WTC11 (cell line): ENCODE data around the gene ZNF74. TPM values are rescaled to one million over a fixed set of nuclear protein-coding genes. Genes with fewer than 3 reads are reported as not detected.

Source experiments
- ATAC-seq: fragments of 200-7000 bp; cut with Tn5 transposase; 2 replicates; pipeline ENCODE4 v1.10.0; 2021; ENCODE audit warnings: mild to moderate bottlenecking, moderate library complexity
- CTCF ChIA-PET: fragments of 300-600 bp; sonication (Branson Sonifier 250); formaldehyde crosslinking; loops from one replicate; lab custom pipeline; 2021; ENCODE audit warnings: antibody characterized with exemption; lab: Charles Lee
- POLR2A ChIA-PET: fragments of 350-600 bp; sonication (Branson Sonifier 250); formaldehyde crosslinking; loops from one replicate; lab custom pipeline; 2021; ENCODE audit warnings: antibody characterized with exemption; lab: Charles Lee
- DNase-seq: peaks from one replicate; pipeline ENCODE4 v3.0.0; 2021; ENCODE audit warnings: low spot score
- H3K27ac Mint-ChIP-seq: 2 replicates; pipeline ENCODE4 v1.8.0; 2021; ENCODE audit warnings: mixed read lengths
- H3K27me3 Mint-ChIP-seq: 2 replicates; pipeline ENCODE4 v1.8.0; 2021; ENCODE audit warnings: low read depth, mild to moderate bottlenecking, moderate library complexity, mixed read lengths
- H3K36me3 Mint-ChIP-seq: 2 replicates; pipeline ENCODE4 v1.8.0; 2021; ENCODE audit warnings: mixed read lengths
- H3K4me1 Mint-ChIP-seq: 2 replicates; pipeline ENCODE4 v1.8.0; 2022; ENCODE audit warnings: mixed read lengths
- H3K4me3 Mint-ChIP-seq: 2 replicates; pipeline ENCODE4 v1.8.0; 2021; ENCODE audit warnings: mild to moderate bottlenecking, moderate library complexity, mixed read lengths
- H3K9me3 Mint-ChIP-seq: 2 replicates; pipeline ENCODE4 v1.8.0; 2021; ENCODE audit warnings: mixed read lengths
- ESRRA ChIP-seq: sonication (generic); formaldehyde crosslinking; IDR thresholded peaks from 2 replicates; pipeline ENCODE4 v1.8.1; 2022; ENCODE audit warnings: mild to moderate bottlenecking, missing genetic modification reagents, borderline replicate concordance
- JUN ChIP-seq: sonication (generic); formaldehyde crosslinking; IDR thresholded peaks from 2 replicates; pipeline ENCODE4 v1.8.0; 2023; ENCODE audit warnings: mild to moderate bottlenecking, missing genetic modification reagents
- KAT7 ChIP-seq: sonication (generic); formaldehyde crosslinking; IDR thresholded peaks from 2 replicates; pipeline ENCODE4 v1.8.1; 2023; ENCODE audit warnings: missing genetic modification reagents, mild to moderate bottlenecking, borderline replicate concordance
- NFE2L1 ChIP-seq: sonication (generic); formaldehyde crosslinking; IDR thresholded peaks from 2 replicates; pipeline ENCODE4 v1.8.1; 2023; ENCODE audit warnings: missing genetic modification reagents
- NR1H2 ChIP-seq: sonication (generic); formaldehyde crosslinking; IDR thresholded peaks from 2 replicates; pipeline ENCODE4 v1.9.0; 2021; ENCODE audit warnings: mild to moderate bottlenecking, moderate library complexity, missing genetic modification reagents
- NR3C1 ChIP-seq: sonication (generic); formaldehyde crosslinking; conservative IDR thresholded peaks from 2 replicates; pipeline ENCODE4 v1.8.1; 2023; ENCODE audit warnings: low read depth, mild to moderate bottlenecking, missing genetic modification reagents
- SMAD3 ChIP-seq: sonication (generic); formaldehyde crosslinking; IDR thresholded peaks from 2 replicates; pipeline ENCODE4 v1.8.0; 2022; ENCODE audit warnings: missing genetic modification reagents, mild to moderate bottlenecking, borderline replicate concordance
- TCF7 ChIP-seq: sonication (generic); formaldehyde crosslinking; IDR thresholded peaks from 2 replicates; pipeline ENCODE4 v1.8.0; 2022; ENCODE audit warnings: mild to moderate bottlenecking, low read depth, missing genetic modification reagents, moderate library complexity
- ZNF138 ChIP-seq: sonication (generic); formaldehyde crosslinking; conservative IDR thresholded peaks from 2 replicates; pipeline ENCODE4 v1.8.1; 2022; ENCODE audit warnings: mild to moderate bottlenecking, moderate library complexity, missing genetic modification reagents
- ZNF232 ChIP-seq: sonication (generic); formaldehyde crosslinking; IDR thresholded peaks from 2 replicates; pipeline ENCODE4 v1.8.0; 2022; ENCODE audit warnings: mild to moderate bottlenecking, missing genetic modification reagents
- total RNA-seq: library from RNA; stranded (reverse); gene quantifications from 3 replicates; pipeline ENCODE4 v1.2.3, GENCODE V29; 2021
- TF ChIP-seq, protein P1 (sequence below): sonication (generic); formaldehyde crosslinking; IDR thresholded peaks from 2 replicates; pipeline ENCODE4 v1.8.1; 2023; ENCODE audit warnings: mild to moderate bottlenecking, moderate library complexity, missing genetic modification reagents
- TF ChIP-seq, protein P2 (sequence below): sonication (generic); formaldehyde crosslinking; IDR thresholded peaks from 2 replicates; pipeline ENCODE4 v1.8.0; 2022; ENCODE audit warnings: missing genetic modification reagents
- TF ChIP-seq, protein P3 (sequence below): fragments of 250-450 bp; sonication (Bioruptor Pico); IDR thresholded peaks from 2 replicates; pipeline ENCODE4 v1.9.0; 2021; ENCODE audit warnings: mild to moderate bottlenecking
- TF ChIP-seq, protein P4 (sequence below): fragments of 250-450 bp; sonication (Bioruptor Pico); IDR thresholded peaks from 2 replicates; pipeline ENCODE4 v1.9.0; 2021; ENCODE audit warnings: moderate library complexity, mild to moderate bottlenecking, inconsistent platforms, borderline replicate concordance
- TF ChIP-seq, protein P5 (sequence below): sonication (generic); formaldehyde crosslinking; IDR thresholded peaks from 2 replicates; pipeline ENCODE4 v1.8.1; 2022; ENCODE audit warnings: mild to moderate bottlenecking, moderate library complexity, missing genetic modification reagents

ZNF74 gene
- total RNA-seq, 1 experiment from 2014 or later: 62.8 TPM

DNA sequence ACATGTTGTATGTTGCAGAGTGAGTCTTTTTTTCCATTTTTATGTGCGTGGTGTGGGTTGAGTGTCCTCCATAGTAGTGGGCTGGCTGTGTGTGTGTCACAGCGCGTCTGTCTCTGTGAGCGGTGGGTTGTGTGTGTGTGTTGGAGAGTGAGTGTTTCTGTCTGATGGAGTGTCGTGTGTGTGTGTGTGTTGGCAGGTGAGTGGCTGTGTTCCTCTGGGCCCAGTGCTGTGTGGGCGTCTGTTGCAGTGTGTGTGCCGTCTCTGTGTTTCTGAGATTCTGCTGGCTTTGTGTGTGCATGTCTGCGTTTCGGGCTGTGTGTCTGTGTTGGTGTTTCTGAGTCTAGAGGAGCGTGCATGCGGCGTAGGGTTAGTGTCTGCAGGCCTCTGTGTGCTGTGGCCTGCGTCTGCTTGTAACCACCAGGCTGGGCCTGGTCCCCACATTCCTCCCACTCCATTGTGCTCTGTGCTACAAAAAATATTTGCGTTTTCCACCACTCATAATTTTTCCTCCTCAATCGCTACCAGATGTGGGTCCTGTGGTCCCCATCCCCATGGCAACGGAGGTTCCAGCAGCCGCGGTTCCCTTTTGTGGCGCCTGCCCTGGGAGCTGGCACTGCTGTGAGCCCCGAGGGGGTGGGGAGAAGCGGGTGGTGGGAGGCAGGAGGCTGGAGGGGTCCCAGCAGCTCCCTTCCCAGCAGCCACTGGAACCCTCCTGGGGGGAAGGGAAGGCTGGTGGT, 28.5 kb downstream of the ZNF74 start (continued):
- TF ChIP-seq, protein P1, sequence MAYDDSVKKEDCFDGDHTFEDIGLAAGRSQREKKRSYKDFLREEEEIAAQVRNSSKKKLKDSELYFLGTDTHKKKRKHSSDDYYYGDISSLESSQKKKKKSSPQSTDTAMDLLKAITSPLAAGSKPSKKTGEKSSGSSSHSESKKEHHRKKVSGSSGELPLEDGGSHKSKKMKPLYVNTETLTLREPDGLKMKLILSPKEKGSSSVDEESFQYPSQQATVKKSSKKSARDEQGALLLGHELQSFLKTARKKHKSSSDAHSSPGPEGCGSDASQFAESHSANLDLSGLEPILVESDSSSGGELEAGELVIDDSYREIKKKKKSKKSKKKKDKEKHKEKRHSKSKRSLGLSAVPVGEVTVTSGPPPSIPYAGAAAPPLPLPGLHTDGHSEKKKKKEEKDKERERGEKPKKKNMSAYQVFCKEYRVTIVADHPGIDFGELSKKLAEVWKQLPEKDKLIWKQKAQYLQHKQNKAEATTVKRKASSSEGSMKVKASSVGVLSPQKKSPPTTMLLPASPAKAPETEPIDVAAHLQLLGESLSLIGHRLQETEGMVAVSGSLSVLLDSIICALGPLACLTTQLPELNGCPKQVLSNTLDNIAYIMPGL (CRISPR knock-in tag): no peak
- no peak for TF ChIP-seq JUN (CRISPR knock-in tag)

DNA sequence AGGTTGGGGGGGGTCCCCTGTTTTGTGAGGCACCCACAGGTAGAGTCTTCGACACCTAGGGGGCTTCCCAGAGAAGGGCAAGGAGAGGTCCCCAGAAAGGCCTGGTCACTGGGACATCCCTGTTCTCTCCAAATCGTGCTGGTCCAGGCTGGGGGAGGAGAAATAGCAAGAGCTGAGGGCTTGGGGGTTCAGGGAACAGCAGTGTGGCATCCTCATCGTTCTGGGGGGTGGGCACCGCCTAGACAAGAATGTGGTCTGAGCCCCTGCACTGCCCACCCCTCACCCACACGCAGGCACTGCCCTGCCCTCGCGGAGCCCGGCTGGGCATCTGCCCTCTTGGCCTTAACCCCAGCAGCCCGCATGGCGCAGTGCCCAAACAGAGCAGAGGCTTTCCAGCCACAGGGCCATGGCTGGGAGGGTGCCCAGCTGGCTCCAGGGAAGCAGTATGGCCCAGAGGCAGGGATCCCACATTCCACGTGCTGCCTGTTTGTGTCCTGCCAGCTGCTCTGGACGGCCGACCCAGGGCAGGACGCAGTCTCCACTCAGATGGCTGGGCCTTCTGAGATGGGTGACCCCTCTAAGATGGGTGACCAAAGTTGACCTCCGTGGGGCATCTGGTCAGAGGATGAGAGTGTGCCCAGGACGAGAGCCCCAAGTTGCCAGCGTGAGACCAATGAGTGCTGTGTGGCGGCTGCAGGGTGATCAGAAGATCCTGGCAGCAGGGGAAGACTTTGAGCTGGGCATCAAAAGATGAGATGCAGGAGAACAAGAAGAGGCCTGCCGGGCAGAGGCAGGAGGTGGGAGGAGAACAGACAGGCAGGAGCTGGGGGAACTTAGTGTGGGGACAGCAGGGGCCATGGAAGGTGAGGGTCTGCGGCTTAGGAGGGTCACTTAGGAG, 29.3 kb downstream of the ZNF74 start:
- ChIA-PET POLR2A (no interaction called here), CTCF (interaction anchor here (1.9 kb wide), 1 partner anchor 33 kb away, joined by 9 read pairs; no protein-coding TSS in a partner anchor)
- TF ChIP-seq ZNF138 (CRISPR knock-in tag) (no peak), TCF7 (CRISPR knock-in tag) (no peak), NR1H2 (CRISPR knock-in tag) (no peak), ZNF232 (CRISPR knock-in tag) (no peak), NFE2L1 (no peak), KAT7 (CRISPR knock-in tag) (no peak), SMAD3 (CRISPR knock-in tag) (no peak), NR3C1 (CRISPR knock-in tag) (no peak), ESRRA (CRISPR knock-in tag) (no peak)
- TF ChIP-seq, protein P2, sequence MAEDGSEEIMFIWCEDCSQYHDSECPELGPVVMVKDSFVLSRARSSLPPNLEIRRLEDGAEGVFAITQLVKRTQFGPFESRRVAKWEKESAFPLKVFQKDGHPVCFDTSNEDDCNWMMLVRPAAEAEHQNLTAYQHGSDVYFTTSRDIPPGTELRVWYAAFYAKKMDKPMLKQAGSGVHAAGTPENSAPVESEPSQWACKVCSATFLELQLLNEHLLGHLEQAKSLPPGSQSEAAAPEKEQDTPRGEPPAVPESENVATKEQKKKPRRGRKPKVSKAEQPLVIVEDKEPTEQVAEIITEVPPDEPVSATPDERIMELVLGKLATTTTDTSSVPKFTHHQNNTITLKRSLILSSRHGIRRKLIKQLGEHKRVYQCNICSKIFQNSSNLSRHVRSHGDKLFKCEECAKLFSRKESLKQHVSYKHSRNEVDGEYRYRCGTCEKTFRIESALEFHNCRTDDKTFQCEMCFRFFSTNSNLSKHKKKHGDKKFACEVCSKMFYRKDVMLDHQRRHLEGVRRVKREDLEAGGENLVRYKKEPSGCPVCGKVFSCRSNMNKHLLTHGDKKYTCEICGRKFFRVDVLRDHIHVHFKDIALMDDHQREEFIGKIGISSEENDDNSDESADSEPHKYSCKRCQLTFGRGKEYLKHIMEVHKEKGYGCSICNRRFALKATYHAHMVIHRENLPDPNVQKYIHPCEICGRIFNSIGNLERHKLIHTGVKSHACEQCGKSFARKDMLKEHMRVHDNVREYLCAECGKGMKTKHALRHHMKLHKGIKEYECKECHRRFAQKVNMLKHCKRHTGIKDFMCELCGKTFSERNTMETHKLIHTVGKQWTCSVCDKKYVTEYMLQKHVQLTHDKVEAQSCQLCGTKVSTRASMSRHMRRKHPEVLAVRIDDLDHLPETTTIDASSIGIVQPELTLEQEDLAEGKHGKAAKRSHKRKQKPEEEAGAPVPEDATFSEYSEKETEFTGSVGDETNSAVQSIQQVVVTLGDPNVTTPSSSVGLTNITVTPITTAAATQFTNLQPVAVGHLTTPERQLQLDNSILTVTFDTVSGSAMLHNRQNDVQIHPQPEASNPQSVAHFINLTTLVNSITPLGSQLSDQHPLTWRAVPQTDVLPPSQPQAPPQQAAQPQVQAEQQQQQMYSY: no peak
- TF ChIP-seq, protein P3, sequence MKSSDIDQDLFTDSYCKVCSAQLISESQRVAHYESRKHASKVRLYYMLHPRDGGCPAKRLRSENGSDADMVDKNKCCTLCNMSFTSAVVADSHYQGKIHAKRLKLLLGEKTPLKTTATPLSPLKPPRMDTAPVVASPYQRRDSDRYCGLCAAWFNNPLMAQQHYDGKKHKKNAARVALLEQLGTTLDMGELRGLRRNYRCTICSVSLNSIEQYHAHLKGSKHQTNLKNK: no peak
- TF ChIP-seq, protein P4, sequence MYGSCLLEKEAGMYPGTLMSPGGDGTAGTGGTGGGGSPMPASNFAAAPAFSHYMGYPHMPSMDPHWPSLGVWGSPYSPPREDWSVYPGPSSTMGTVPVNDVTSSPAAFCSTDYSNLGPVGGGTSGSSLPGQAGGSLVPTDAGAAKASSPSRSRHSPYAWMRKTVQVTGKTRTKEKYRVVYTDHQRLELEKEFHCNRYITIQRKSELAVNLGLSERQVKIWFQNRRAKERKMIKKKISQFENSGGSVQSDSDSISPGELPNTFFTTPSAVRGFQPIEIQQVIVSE (CRISPR knock-in tag): no peak
- TF ChIP-seq, protein P5, sequence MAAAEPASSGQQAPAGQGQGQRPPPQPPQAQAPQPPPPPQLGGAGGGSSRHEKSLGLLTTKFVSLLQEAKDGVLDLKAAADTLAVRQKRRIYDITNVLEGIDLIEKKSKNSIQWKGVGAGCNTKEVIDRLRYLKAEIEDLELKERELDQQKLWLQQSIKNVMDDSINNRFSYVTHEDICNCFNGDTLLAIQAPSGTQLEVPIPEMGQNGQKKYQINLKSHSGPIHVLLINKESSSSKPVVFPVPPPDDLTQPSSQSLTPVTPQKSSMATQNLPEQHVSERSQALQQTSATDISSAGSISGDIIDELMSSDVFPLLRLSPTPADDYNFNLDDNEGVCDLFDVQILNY (CRISPR knock-in tag): no peak
- Mint-ChIP-seq H3K4me3 (no peak overlapping the region), H3K27ac (peak overlapping the region; percentile 83), H3K4me1 (peaks cover 8% of the 10 kb centered on the region), H3K27me3 (peaks cover 2% of the 10 kb centered on the region; the same call in 1 of the 2 replicates), H3K36me3 (peaks cover 6% of the 10 kb centered on the region), H3K9me3 (no peaks in the 10 kb centered on the region)
- ATAC-seq: no peak
- DNase-seq: no peak
